ENCODE data around the gene MAML1.

Gene MAML1

GRCh38 chr5:179792612-179793467 is 60.2 kb downstream of the MAML1 start:
- TF ChIP-seq, protein P1, sequence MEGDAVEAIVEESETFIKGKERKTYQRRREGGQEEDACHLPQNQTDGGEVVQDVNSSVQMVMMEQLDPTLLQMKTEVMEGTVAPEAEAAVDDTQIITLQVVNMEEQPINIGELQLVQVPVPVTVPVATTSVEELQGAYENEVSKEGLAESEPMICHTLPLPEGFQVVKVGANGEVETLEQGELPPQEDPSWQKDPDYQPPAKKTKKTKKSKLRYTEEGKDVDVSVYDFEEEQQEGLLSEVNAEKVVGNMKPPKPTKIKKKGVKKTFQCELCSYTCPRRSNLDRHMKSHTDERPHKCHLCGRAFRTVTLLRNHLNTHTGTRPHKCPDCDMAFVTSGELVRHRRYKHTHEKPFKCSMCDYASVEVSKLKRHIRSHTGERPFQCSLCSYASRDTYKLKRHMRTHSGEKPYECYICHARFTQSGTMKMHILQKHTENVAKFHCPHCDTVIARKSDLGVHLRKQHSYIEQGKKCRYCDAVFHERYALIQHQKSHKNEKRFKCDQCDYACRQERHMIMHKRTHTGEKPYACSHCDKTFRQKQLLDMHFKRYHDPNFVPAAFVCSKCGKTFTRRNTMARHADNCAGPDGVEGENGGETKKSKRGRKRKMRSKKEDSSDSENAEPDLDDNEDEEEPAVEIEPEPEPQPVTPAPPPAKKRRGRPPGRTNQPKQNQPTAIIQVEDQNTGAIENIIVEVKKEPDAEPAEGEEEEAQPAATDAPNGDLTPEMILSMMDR (IDR thresholded peaks at IDR 0.05; ENCODE audit: control insufficient read depth, insufficient read depth, low read depth, low read length, missing control alignments) = no peak
- H3K4me3 ChIP-seq (ENCODE audit: control insufficient read depth, low read depth, low read length) = no peak overlapping the region
- no peak for DNase-seq (ENCODE audit: low read depth)

DNA sequence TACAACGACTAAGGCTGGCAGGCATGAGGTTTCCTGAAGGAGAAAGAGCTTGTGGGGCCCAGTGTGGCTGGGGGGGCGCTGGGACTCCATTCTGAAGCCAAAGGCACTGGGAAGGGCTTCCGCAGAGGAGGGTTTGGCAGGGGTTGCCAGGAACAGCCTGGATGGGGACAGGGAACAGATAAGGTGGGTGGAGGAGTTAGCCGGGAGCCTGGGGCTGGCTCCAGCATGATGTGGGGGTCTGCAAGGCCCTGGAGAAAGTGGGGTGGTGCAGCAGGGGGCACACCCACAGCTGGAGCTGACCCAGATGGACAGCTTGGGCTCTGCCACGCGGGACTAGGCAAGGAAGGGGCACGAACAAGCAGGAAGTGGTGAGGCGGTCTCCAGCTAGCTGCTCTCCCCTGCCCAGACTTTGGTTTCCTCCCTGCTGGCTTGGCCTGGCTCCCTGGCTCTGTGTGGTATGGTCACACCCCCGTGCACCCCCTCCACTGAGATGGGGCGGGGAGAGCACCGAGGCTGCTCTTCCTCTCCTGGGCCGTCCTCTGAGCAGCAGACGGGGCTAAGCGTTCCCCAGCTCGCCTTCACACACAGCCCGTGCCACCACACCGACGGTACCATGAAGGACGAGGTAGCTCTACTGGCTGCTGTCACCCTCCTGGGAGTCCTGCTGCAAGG is 61.0 kb downstream of the MAML1 start, which contains the start of gene LTC4S:
LTC4S (plus strand) TSS at position 519 of the 672 bp plus-strand sequence; CDS start at position 614, 95 bp downstream.
- H3K4me3 ChIP-seq (ENCODE audit: control insufficient read depth, low read depth, low read length) = no peak within 1 kb of the TSS
- TF ChIP-seq, protein P1 (IDR thresholded peaks at IDR 0.05; ENCODE audit: control insufficient read depth, insufficient read depth, low read depth, low read length, missing control alignments) = no peak
- no peak for DNase-seq (ENCODE audit: low read depth)

DNA sequence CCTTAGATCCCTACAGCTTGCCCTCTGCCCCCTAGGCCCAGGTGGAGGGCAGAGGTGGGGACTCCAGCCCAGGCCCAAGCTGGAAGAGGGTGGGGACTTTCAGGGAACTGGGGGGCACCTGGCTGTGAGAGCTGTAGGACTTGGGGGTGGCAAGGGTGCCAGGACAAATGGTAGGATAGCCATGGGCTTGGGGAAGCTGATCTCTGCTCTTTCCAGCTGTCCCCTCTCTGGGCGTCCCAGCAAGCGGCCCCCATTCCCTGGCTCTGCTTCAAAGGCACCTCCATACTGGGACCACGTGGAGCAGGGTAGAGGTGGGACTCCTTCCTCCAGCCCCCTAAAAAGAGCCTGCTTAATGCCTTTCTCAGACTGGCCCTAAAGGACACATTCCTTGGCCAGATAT is 61.5 kb downstream of the MAML1 start:
- TF ChIP-seq, protein P1 (IDR thresholded peaks at IDR 0.05; ENCODE audit: control insufficient read depth, insufficient read depth, low read depth, low read length, missing control alignments) = no peak
- no peak for DNase-seq (ENCODE audit: low read depth)
- no peak overlapping the region for H3K4me3 ChIP-seq (ENCODE audit: control insufficient read depth, low read depth, low read length)

- TF ChIP-seq, protein P1 (IDR thresholded peaks at IDR 0.05; ENCODE audit: control insufficient read depth, insufficient read depth, low read depth, low read length, missing control alignments) = no peak
- H3K4me3 ChIP-seq (ENCODE audit: control insufficient read depth, low read depth, low read length) = no peak overlapping the region
- DNase-seq (ENCODE audit: low read depth) = no peak
Observed at GRCh38 chr5:179794575-179794974, 62.0 kb downstream of the MAML1 start.

- TF ChIP-seq, protein P1 (IDR thresholded peaks at IDR 0.05; ENCODE audit: control insufficient read depth, insufficient read depth, low read depth, low read length, missing control alignments) = no peak
- peak overlapping the region; percentile 36 for H3K4me3 ChIP-seq (ENCODE audit: control insufficient read depth, low read depth, low read length)
- no peak for DNase-seq (ENCODE audit: low read depth)
Observed at GRCh38 chr5:179795049-179795862, 62.6 kb downstream of the MAML1 start.
